Measurements from ENCODE around the gene BPIFB1.

DNA sequence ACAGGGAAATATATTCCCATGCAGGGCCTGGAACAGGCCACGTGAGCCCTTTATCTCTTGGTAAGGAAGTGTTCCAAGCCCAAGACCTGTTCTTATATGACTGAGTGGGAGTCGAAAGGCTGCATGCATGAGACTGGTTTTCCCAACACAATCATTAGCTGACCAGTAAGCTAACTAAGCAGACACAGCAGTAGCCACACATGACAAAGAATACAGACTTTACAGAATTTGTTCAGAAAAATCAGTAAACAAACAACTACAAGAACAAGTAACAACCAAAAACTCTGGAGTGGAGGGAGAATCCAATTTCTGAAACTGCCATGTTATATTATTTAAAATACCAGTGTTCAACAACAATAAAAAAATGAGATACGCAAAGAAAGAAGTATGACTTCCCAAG, 30.6 kb upstream of the BPIFB1 start:
- TF ChIP-seq, protein P1, sequence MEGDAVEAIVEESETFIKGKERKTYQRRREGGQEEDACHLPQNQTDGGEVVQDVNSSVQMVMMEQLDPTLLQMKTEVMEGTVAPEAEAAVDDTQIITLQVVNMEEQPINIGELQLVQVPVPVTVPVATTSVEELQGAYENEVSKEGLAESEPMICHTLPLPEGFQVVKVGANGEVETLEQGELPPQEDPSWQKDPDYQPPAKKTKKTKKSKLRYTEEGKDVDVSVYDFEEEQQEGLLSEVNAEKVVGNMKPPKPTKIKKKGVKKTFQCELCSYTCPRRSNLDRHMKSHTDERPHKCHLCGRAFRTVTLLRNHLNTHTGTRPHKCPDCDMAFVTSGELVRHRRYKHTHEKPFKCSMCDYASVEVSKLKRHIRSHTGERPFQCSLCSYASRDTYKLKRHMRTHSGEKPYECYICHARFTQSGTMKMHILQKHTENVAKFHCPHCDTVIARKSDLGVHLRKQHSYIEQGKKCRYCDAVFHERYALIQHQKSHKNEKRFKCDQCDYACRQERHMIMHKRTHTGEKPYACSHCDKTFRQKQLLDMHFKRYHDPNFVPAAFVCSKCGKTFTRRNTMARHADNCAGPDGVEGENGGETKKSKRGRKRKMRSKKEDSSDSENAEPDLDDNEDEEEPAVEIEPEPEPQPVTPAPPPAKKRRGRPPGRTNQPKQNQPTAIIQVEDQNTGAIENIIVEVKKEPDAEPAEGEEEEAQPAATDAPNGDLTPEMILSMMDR (IDR thresholded peaks at IDR 0.05; ENCODE audit: insufficient read depth, low read length) = no peak
- TF ChIP-seq POLR2AphosphoS5 (IDR thresholded peaks at IDR 0.05; ENCODE audit: low read depth) (no peak), SPI1 (IDR thresholded peaks at IDR 0.05; ENCODE audit: borderline replicate concordance, low read depth) (no peak)
- TF ChIP-seq, protein P2, sequence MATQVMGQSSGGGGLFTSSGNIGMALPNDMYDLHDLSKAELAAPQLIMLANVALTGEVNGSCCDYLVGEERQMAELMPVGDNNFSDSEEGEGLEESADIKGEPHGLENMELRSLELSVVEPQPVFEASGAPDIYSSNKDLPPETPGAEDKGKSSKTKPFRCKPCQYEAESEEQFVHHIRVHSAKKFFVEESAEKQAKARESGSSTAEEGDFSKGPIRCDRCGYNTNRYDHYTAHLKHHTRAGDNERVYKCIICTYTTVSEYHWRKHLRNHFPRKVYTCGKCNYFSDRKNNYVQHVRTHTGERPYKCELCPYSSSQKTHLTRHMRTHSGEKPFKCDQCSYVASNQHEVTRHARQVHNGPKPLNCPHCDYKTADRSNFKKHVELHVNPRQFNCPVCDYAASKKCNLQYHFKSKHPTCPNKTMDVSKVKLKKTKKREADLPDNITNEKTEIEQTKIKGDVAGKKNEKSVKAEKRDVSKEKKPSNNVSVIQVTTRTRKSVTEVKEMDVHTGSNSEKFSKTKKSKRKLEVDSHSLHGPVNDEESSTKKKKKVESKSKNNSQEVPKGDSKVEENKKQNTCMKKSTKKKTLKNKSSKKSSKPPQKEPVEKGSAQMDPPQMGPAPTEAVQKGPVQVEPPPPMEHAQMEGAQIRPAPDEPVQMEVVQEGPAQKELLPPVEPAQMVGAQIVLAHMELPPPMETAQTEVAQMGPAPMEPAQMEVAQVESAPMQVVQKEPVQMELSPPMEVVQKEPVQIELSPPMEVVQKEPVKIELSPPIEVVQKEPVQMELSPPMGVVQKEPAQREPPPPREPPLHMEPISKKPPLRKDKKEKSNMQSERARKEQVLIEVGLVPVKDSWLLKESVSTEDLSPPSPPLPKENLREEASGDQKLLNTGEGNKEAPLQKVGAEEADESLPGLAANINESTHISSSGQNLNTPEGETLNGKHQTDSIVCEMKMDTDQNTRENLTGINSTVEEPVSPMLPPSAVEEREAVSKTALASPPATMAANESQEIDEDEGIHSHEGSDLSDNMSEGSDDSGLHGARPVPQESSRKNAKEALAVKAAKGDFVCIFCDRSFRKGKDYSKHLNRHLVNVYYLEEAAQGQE (IDR thresholded peaks at IDR 0.05; ENCODE audit: insufficient replicate concordance, low read depth) = no peak

All from HL-60 (cell line).